ENCODE data around the gene MAEA. TPM values are rescaled to one million over a fixed set of nuclear protein-coding genes. Genes with fewer than 3 reads are reported as not detected.
A peak's percentile ranks its signal among the peaks of the same experiment; 100 is the strongest.

The MAEA gene
- total and polyA plus RNA-seq, 2 experiments from 2014 or later: 49.8 to 99.0 TPM

GRCh38 chr4:1347410-1347864 lies 57.7 kb downstream of the MAEA start:
- Histone ChIP-seq H3K27ac (ENCODE audit: low read depth) (peak overlapping the region; percentile 87), H2AFZ (peak overlapping the region; percentile 78), H3K4me1 (ENCODE audit: insufficient read depth) (peaks cover 8% of the 10 kb centered on the region), H3K9me2 (ENCODE audit: insufficient read depth) (no peaks in the 10 kb centered on the region), H3F3A (replicated peaks; ENCODE audit: low read depth) (peaks cover 8% of the 10 kb centered on the region), H4K20me1 (replicated peaks; ENCODE audit: insufficient read depth) (0 out of 2 replicates have a peak, but pooled peaks cover 7% of the 10 kb centered on the region), H3K36me3 (ENCODE audit: insufficient read depth) (no peaks in the 10 kb centered on the region), H3K27me3 (ENCODE audit: insufficient read depth) (no peaks in the 10 kb centered on the region), H3K79me2 (replicated peaks; ENCODE audit: insufficient read depth) (no peaks in the 10 kb centered on the region; the same call in 1 of the 2 replicates), H3K4me2 (peak overlapping the region; percentile 86), H3K4me3 (peak overlapping the region; percentile 79)
- DNase-seq (ENCODE audit: low spot score): peak; percentile 77
- Mint-ChIP-seq H3K27me3 (ENCODE audit: insufficient read depth, low read depth, poor library complexity) (peaks cover 21% of the 10 kb centered on the region), H3K4me3 (peak overlapping the region; percentile 87), H3K9me3 (no peaks in the 10 kb centered on the region), H3K36me3 (ENCODE audit: low read depth) (peaks cover 20% of the 10 kb centered on the region), H3K27ac (peak overlapping the region; percentile 72; the same call in 1 of the 2 replicates), H3K4me1 (peaks cover 25% of the 10 kb centered on the region)
- peak; percentile 14 for ATAC-seq
- TF ChIP-seq JUNB (IDR thresholded peaks at IDR 0.05; ENCODE audit: unreplicated experiment): no peak
- no peak for TF ChIP-seq EZH2 (IDR thresholded peaks at IDR 0.05; ENCODE audit: low read depth, unreplicated experiment)
- no peak for TF ChIP-seq STAT1 (IDR thresholded peaks at IDR 0.05; ENCODE audit: unreplicated experiment)
- TF ChIP-seq NANOG (IDR thresholded peaks at IDR 0.05; ENCODE audit: borderline replicate concordance): no peak

GRCh38 chr4:1348014-1348513 lies 58.4 kb downstream of the MAEA start:
- no peaks in the 10 kb centered on the region for H3K36me3 ChIP-seq (ENCODE audit: insufficient read depth)
- H3K4me3 ChIP-seq: peak overlapping the region; percentile 79
- ATAC-seq (no peak), DNase-seq (ENCODE audit: low spot score) (no peak)
- Mint-ChIP-seq H3K4me3 (peak overlapping the region; percentile 87), H3K36me3 (ENCODE audit: low read depth) (peaks cover 22% of the 10 kb centered on the region), H3K27me3 (ENCODE audit: insufficient read depth, low read depth, poor library complexity) (peaks cover 20% of the 10 kb centered on the region), H3K27ac (0 out of 2 replicates have a peak overlapping the region, but pooled peaks have one; percentile 72), H3K4me1 (peaks cover 25% of the 10 kb centered on the region), H3K9me3 (no peaks in the 10 kb centered on the region)
- H3K79me2 ChIP-seq (replicated peaks; ENCODE audit: insufficient read depth): no peaks in the 10 kb centered on the region; the same call in 1 of the 2 replicates
- peak overlapping the region; percentile 86 for H3K4me2 ChIP-seq
- H3K4me1 ChIP-seq (ENCODE audit: insufficient read depth): peaks cover 8% of the 10 kb centered on the region
- H3K9me2 ChIP-seq (ENCODE audit: insufficient read depth): no peaks in the 10 kb centered on the region
- 0 out of 2 replicates have a peak, but pooled peaks cover 10% of the 10 kb centered on the region for H4K20me1 ChIP-seq (replicated peaks; ENCODE audit: insufficient read depth)
- H2AFZ ChIP-seq: peak overlapping the region; percentile 78; the same call in 1 of the 2 replicates
- peak overlapping the region; percentile 87 for H3K27ac ChIP-seq (ENCODE audit: low read depth)
- H3F3A ChIP-seq (replicated peaks; ENCODE audit: low read depth): peaks cover 8% of the 10 kb centered on the region
- H3K27me3 ChIP-seq (ENCODE audit: insufficient read depth): no peaks in the 10 kb centered on the region
- no peak for TF ChIP-seq CREB1 (CRISPR knock-in tag; IDR thresholded peaks at IDR 0.05; ENCODE audit: low read depth)
- TF ChIP-seq, protein P1, sequence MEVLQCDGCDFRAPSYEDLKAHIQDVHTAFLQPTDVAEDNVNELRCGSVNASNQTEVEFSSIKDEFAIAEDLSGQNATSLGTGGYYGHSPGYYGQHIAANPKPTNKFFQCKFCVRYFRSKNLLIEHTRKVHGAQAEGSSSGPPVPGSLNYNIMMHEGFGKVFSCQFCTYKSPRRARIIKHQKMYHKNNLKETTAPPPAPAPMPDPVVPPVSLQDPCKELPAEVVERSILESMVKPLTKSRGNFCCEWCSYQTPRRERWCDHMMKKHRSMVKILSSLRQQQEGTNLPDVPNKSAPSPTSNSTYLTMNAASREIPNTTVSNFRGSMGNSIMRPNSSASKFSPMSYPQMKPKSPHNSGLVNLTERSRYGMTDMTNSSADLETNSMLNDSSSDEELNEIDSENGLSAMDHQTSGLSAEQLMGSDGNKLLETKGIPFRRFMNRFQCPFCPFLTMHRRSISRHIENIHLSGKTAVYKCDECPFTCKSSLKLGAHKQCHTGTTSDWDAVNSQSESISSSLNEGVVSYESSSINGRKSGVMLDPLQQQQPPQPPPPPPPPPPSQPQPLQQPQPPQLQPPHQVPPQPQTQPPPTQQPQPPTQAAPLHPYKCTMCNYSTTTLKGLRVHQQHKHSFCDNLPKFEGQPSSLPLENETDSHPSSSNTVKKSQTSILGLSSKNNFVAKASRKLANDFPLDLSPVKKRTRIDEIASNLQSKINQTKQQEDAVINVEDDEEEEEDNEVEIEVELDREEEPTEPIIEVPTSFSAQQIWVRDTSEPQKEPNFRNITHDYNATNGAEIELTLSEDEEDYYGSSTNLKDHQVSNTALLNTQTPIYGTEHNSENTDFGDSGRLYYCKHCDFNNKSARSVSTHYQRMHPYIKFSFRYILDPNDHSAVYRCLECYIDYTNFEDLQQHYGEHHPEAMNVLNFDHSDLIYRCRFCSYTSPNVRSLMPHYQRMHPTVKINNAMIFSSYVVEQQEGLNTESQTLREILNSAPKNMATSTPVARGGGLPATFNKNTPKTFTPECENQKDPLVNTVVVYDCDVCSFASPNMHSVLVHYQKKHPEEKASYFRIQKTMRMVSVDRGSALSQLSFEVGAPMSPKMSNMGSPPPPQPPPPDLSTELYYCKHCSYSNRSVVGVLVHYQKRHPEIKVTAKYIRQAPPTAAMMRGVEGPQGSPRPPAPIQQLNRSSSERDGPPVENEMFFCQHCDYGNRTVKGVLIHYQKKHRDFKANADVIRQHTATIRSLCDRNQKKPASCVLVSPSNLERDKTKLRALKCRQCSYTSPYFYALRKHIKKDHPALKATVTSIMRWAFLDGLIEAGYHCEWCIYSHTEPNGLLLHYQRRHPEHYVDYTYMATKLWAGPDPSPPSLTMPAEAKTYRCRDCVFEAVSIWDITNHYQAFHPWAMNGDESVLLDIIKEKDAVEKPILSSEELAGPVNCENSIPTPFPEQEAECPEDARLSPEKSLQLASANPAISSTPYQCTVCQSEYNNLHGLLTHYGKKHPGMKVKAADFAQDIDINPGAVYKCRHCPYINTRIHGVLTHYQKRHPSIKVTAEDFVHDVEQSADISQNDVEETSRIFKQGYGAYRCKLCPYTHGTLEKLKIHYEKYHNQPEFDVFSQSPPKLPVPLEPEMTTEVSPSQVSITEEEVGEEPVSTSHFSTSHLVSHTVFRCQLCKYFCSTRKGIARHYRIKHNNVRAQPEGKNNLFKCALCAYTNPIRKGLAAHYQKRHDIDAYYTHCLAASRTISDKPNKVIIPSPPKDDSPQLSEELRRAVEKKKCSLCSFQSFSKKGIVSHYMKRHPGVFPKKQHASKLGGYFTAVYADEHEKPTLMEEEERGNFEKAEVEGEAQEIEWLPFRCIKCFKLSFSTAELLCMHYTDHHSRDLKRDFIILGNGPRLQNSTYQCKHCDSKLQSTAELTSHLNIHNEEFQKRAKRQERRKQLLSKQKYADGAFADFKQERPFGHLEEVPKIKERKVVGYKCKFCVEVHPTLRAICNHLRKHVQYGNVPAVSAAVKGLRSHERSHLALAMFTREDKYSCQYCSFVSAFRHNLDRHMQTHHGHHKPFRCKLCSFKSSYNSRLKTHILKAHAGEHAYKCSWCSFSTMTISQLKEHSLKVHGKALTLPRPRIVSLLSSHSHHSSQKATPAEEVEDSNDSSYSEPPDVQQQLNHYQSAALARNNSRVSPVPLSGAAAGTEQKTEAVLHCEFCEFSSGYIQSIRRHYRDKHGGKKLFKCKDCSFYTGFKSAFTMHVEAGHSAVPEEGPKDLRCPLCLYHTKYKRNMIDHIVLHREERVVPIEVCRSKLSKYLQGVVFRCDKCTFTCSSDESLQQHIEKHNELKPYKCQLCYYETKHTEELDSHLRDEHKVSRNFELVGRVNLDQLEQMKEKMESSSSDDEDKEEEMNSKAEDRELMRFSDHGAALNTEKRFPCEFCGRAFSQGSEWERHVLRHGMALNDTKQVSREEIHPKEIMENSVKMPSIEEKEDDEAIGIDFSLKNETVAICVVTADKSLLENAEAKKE (CRISPR knock-in tag; IDR thresholded peaks at IDR 0.05): no peak
- TF ChIP-seq, protein P2, sequence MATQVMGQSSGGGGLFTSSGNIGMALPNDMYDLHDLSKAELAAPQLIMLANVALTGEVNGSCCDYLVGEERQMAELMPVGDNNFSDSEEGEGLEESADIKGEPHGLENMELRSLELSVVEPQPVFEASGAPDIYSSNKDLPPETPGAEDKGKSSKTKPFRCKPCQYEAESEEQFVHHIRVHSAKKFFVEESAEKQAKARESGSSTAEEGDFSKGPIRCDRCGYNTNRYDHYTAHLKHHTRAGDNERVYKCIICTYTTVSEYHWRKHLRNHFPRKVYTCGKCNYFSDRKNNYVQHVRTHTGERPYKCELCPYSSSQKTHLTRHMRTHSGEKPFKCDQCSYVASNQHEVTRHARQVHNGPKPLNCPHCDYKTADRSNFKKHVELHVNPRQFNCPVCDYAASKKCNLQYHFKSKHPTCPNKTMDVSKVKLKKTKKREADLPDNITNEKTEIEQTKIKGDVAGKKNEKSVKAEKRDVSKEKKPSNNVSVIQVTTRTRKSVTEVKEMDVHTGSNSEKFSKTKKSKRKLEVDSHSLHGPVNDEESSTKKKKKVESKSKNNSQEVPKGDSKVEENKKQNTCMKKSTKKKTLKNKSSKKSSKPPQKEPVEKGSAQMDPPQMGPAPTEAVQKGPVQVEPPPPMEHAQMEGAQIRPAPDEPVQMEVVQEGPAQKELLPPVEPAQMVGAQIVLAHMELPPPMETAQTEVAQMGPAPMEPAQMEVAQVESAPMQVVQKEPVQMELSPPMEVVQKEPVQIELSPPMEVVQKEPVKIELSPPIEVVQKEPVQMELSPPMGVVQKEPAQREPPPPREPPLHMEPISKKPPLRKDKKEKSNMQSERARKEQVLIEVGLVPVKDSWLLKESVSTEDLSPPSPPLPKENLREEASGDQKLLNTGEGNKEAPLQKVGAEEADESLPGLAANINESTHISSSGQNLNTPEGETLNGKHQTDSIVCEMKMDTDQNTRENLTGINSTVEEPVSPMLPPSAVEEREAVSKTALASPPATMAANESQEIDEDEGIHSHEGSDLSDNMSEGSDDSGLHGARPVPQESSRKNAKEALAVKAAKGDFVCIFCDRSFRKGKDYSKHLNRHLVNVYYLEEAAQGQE (IDR thresholded peaks at IDR 0.05; ENCODE audit: unreplicated experiment): no peak
- TF ChIP-seq ZNF331 (CRISPR knock-in tag; IDR thresholded peaks at IDR 0.05; ENCODE audit: low read depth): no peak
- TF ChIP-seq STAT1 (IDR thresholded peaks at IDR 0.05; ENCODE audit: unreplicated experiment): no peak
- no peak for TF ChIP-seq EZH2phosphoT487 (IDR thresholded peaks at IDR 0.05; ENCODE audit: unreplicated experiment)
- TF ChIP-seq, protein P3, sequence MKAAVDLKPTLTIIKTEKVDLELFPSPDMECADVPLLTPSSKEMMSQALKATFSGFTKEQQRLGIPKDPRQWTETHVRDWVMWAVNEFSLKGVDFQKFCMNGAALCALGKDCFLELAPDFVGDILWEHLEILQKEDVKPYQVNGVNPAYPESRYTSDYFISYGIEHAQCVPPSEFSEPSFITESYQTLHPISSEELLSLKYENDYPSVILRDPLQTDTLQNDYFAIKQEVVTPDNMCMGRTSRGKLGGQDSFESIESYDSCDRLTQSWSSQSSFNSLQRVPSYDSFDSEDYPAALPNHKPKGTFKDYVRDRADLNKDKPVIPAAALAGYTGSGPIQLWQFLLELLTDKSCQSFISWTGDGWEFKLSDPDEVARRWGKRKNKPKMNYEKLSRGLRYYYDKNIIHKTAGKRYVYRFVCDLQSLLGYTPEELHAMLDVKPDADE (IDR thresholded peaks at IDR 0.05): no peak
- no peak for TF ChIP-seq NANOG (IDR thresholded peaks at IDR 0.05; ENCODE audit: borderline replicate concordance)
